HG02938 (cell line): Measurements from ENCODE around the gene VPS9D1.
"Not testable (repeated sequence)": the region's sequence is repeated elsewhere in the genome, so short reads cannot be mapped to it uniquely, and the experiment has no call there.

Experiments used
- ATAC-seq: cut with Tn5 transposase; IDR thresholded peaks from one replicate; pipeline ENCODE4 v1.9.1; 2021; ENCODE audit warnings: mild to moderate bottlenecking, moderate library complexity; ENCODE audit not compliant: unreplicated experiment

The VPS9D1 gene

GRCh38 chr16:89669755-89670154 lies 50.9 kb downstream of the VPS9D1 start:
- ATAC-seq = no peak

- ATAC-seq = no peak
These were observed 51.9 kb downstream of the VPS9D1 start for GRCh38 chr16:89668790-89669158.

- no peak for ATAC-seq
These were observed 53.1 kb downstream of the VPS9D1 start for GRCh38 chr16:89667633-89668032.

- ATAC-seq = not testable (repeated sequence)
These were observed 53.7 kb downstream of the VPS9D1 start for GRCh38 chr16:89667000-89667399.

GRCh38 chr16:89664238-89664637 lies 56.5 kb downstream of the VPS9D1 start:
- not testable (repeated sequence) for ATAC-seq

GRCh38 chr16:89661215-89661614 lies 59.5 kb downstream of the VPS9D1 start:
- no peak for ATAC-seq

- no peak for ATAC-seq
These were observed 60.6 kb downstream of the VPS9D1 start for GRCh38 chr16:89660146-89660545.

- no peak for ATAC-seq
These were observed 62.3 kb downstream of the VPS9D1 start for GRCh38 chr16:89658221-89658879.

- ATAC-seq = peak; percentile 83
These were observed 63.1 kb downstream of the VPS9D1 start, which contains the start of the genes CHMP1A and SPATA33 for GRCh38 chr16:89657442-89658220. TSS of gene CHMP1A (minus strand) at chr16:89657708. CDS start at chr16:89657588, 120 bp downstream. TSS of gene SPATA33 (plus strand) at chr16:89657836. CDS start at chr16:89657912, 76 bp downstream.
